Breast epithelium (tissue), 3 donors: ENCODE data around the gene HTRA3.

Experiments
- POLR2A ChIP-seq: fragments of 450-650 bp; IDR thresholded peaks from one replicate; pipeline ENCODE4 v1.6.1; 2016; ENCODE audit warnings: antibody characterized with exemption, mild to moderate bottlenecking, moderate library complexity
- TF ChIP-seq, protein P1 (sequence below), 3 donors: fragments of 450-650 bp; IDR thresholded peaks; one replicate each; pipeline ENCODE4 v1.5.1; 2016 to 2017; ENCODE audit warnings: antibody characterized with exemption in 3 of 3, mild to moderate bottlenecking in 3 of 3, moderate library complexity in 3 of 3

DNA sequence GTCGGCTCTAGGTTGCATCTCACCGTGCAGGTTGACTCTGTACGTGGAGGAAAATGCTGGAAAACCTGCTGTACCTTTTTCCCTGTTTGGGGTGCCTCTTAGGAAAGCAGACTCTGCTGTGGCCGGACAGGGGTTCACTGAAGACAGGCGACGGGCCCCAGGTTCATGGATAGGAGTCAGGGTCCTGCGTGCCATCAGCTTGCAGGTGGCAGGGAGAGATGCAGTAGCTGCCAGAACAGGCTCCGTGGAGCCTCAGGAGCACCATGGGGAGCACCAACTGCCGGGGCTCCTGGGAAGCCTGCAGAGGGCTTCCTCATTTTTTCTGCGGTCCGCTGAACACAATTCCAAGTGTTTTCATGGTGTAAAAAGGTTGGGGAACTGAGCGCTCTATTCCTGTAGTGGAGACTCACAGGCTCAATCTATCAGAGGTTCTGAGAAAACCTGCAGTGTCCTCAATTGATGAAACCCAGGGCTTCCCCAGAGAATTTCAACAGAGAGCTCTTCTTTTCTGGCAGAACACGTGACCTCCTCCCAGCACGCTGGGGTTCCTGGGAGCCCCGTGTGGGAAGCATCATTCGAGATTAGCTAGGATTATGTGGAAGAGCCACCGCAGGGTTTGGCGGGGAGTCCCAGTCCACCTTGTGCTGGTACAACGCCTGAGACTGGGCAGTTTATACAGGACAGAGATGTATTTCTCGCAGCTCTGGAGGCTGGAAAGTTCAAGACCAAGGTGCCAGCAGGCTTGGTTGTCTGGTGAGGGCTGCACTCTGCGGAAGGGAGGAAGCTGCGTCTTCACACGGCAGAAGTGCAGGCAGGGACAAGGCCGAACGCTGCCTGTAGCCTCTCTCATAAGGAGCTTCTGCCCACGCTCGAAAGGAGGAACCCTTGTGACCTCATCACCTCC lies 1.6 kb downstream of the HTRA3 start:
- TF ChIP-seq, protein P1, sequence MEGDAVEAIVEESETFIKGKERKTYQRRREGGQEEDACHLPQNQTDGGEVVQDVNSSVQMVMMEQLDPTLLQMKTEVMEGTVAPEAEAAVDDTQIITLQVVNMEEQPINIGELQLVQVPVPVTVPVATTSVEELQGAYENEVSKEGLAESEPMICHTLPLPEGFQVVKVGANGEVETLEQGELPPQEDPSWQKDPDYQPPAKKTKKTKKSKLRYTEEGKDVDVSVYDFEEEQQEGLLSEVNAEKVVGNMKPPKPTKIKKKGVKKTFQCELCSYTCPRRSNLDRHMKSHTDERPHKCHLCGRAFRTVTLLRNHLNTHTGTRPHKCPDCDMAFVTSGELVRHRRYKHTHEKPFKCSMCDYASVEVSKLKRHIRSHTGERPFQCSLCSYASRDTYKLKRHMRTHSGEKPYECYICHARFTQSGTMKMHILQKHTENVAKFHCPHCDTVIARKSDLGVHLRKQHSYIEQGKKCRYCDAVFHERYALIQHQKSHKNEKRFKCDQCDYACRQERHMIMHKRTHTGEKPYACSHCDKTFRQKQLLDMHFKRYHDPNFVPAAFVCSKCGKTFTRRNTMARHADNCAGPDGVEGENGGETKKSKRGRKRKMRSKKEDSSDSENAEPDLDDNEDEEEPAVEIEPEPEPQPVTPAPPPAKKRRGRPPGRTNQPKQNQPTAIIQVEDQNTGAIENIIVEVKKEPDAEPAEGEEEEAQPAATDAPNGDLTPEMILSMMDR (IDR thresholded peaks at IDR 0.05) = no peak
- no peak for TF ChIP-seq POLR2A
